Activated CD8-positive, alpha-beta T cell treated with anti-CD3 and anti-CD28 coated beads for 36 hours (primary cell): ENCODE data around the gene INHBE. TPM values are rescaled to one million over a fixed set of nuclear protein-coding genes. Genes with fewer than 3 reads are reported as not detected.

Experiments used
- ATAC-seq: fragments of 200-7000 bp; cut with Tn5 transposase; one replicate; pipeline ENCODE4 v1.10.0; 2021; ENCODE audit warnings: mild to moderate bottlenecking, moderate library complexity
- CTCF ChIA-PET: fragments of 350-600 bp; sonication (Branson Sonifier 250); formaldehyde crosslinking; loops from one replicate; lab custom pipeline; 2021; ENCODE audit warnings: antibody characterized with exemption; lab: Charles Lee
- POLR2A ChIA-PET: fragments of 350-600 bp; sonication (Branson Sonifier 250); formaldehyde crosslinking; loops from one replicate; lab custom pipeline; 2021; ENCODE audit warnings: antibody characterized with exemption; lab: Charles Lee
- DNase-seq: peaks from one replicate; pipeline ENCODE4 v3.0.0-alpha.2; 2020
- H3K27ac Mint-ChIP-seq: one replicate; pipeline ENCODE4 v1.8.0; 2021; ENCODE audit warnings: mild to moderate bottlenecking, mixed read lengths
- H3K27me3 Mint-ChIP-seq: one replicate; pipeline ENCODE4 v1.8.0; 2021; ENCODE audit warnings: mixed read lengths
- H3K36me3 Mint-ChIP-seq: one replicate; pipeline ENCODE4 v1.8.0; 2021; ENCODE audit warnings: low read depth, mixed read lengths
- H3K4me1 Mint-ChIP-seq: one replicate; pipeline ENCODE4 v1.8.0; 2021; ENCODE audit warnings: low read depth, mixed read lengths
- H3K4me3 Mint-ChIP-seq: one replicate; pipeline ENCODE4 v1.8.0; 2021; ENCODE audit warnings: mild to moderate bottlenecking, moderate library complexity, mixed read lengths
- H3K9me3 Mint-ChIP-seq: one replicate; pipeline ENCODE4 v1.8.0; 2021; ENCODE audit warnings: mixed read lengths
- intact Hi-C: fragments of 100-400 bp; cut with micrococcal nuclease; formaldehyde crosslinking; loops from one replicate; pipeline ENCODE4 v1.10.0; 2022
- total RNA-seq, 2 experiments: library from RNA; stranded (reverse); gene quantifications; one replicate each; pipeline ENCODE4 v1.2.3, GENCODE V29; 2021
- TF ChIP-seq, protein P1 (sequence below): fragments of 200-600 bp; IDR thresholded peaks from one replicate; pipeline ENCODE4 v1.8.0; 2022; ENCODE audit warnings: antibody characterized with exemption, mild to moderate bottlenecking

Gene INHBE
- total RNA-seq, 2 experiments from 2014 or later = 1.7 to 2.3 TPM

GRCh38 chr12:57496822-57497221 lies 41.7 kb downstream of the INHBE start:
- Mint-ChIP-seq H3K36me3 (peaks cover 74% of the 10 kb centered on the region), H3K9me3 (peaks cover 2% of the 10 kb centered on the region), H3K4me1 (peaks cover 8% of the 10 kb centered on the region), H3K27me3 (no peaks in the 10 kb centered on the region), H3K27ac (peak overlapping the region; percentile 53), H3K4me3 (no peak overlapping the region)
- TF ChIP-seq, protein P1, sequence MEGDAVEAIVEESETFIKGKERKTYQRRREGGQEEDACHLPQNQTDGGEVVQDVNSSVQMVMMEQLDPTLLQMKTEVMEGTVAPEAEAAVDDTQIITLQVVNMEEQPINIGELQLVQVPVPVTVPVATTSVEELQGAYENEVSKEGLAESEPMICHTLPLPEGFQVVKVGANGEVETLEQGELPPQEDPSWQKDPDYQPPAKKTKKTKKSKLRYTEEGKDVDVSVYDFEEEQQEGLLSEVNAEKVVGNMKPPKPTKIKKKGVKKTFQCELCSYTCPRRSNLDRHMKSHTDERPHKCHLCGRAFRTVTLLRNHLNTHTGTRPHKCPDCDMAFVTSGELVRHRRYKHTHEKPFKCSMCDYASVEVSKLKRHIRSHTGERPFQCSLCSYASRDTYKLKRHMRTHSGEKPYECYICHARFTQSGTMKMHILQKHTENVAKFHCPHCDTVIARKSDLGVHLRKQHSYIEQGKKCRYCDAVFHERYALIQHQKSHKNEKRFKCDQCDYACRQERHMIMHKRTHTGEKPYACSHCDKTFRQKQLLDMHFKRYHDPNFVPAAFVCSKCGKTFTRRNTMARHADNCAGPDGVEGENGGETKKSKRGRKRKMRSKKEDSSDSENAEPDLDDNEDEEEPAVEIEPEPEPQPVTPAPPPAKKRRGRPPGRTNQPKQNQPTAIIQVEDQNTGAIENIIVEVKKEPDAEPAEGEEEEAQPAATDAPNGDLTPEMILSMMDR = no peak
- intact Hi-C loops = no loop called here
- DNase-seq = no peak
- POLR2A ChIA-PET = interaction anchor here (0.6 to 1.8 kb wide), 7 partner anchors 8 to 38 kb away, joined by 3 to 11 read pairs (median 4); no protein-coding TSS in a partner anchor
- CTCF ChIA-PET = interaction anchor here (2.0 kb wide), 1 partner anchor 38 kb away, joined by 5 read pairs; the partner anchor contains the start of gene GLI1
- ATAC-seq = no peak

DNA sequence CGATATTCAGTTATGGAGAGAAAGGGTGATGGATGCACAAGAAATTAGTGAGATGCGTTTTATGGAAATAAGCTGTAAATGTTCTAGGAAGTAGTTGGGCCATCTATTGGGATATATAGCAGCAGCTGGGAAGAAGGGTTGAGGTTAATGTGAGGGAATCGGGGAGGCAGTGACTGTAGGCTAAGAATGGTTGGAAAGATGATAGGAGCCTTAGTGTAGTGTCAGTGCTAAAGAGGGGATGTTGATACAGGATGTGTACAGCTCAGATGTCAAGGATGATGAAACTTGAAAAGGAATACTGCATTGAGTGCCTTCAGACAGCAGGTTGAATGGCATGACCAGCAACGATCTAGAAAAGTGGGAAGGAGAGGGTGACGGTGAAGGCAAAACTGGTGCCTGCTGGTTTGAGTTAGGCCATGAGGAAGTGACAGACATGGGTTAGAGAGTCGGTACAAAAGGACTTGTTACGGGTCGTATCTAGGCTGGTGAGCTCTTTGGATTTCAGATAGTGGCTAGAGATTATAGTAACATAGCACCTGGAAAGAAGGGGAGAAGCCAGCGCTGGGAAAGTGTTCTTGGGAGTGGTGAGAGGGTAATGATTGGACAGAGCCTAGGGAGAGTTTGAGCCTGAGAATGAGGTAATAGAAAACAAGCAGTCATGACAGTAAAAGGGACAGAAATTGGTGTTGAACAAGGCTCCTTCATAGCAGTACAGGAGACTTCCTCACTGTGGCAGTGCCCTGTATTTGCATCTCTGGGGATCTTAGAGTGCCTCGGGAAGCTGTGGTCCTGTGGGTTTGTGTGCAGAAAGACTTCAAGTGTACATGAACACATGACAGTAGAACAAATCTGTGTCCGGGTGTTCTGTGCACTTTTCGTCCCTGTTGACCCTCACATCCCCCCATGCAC lies 42.4 kb downstream of the INHBE start:
- intact Hi-C loops = no loop called here
- TF ChIP-seq, protein P1 = no peak
- peaks cover 2% of the 10 kb centered on the region for H3K9me3 Mint-ChIP-seq
- H3K27ac Mint-ChIP-seq = peak overlapping the region; percentile 53
- H3K36me3 Mint-ChIP-seq = peaks cover 71% of the 10 kb centered on the region
- ChIA-PET POLR2A (interaction anchor here (0.6 to 1.8 kb wide), 9 partner anchors 8 to 38 kb away, joined by 3 to 11 read pairs (median 4); no protein-coding TSS in a partner anchor), CTCF (interaction anchor here (2.0 kb wide), 1 partner anchor 38 kb away, joined by 5 read pairs; the partner anchor contains the start of gene GLI1)
- no peak for ATAC-seq
- DNase-seq = no peak
- H3K4me1 Mint-ChIP-seq = peaks cover 10% of the 10 kb centered on the region
- no peak overlapping the region for H3K4me3 Mint-ChIP-seq
- H3K27me3 Mint-ChIP-seq = no peaks in the 10 kb centered on the region

GRCh38 chr12:57498132-57498502 lies 43.0 kb downstream of the INHBE start:
- Mint-ChIP-seq H3K4me3 (no peak overlapping the region), H3K36me3 (peaks cover 69% of the 10 kb centered on the region), H3K4me1 (peaks cover 5% of the 10 kb centered on the region), H3K27ac (no peak overlapping the region), H3K9me3 (peaks cover 2% of the 10 kb centered on the region), H3K27me3 (no peaks in the 10 kb centered on the region)
- POLR2A ChIA-PET = interaction anchor here (1.3 to 1.8 kb wide), 4 partner anchors 8 to 37 kb away, joined by 4 to 5 read pairs (median 4); no protein-coding TSS in a partner anchor
- TF ChIP-seq, protein P1 = no peak
- intact Hi-C loops = no loop called here
- DNase-seq = no peak
- CTCF ChIA-PET = interaction anchor here (2.0 kb wide), 1 partner anchor 39 kb away, joined by 5 read pairs; the partner anchor contains the start of gene GLI1
- ATAC-seq = no peak

DNA sequence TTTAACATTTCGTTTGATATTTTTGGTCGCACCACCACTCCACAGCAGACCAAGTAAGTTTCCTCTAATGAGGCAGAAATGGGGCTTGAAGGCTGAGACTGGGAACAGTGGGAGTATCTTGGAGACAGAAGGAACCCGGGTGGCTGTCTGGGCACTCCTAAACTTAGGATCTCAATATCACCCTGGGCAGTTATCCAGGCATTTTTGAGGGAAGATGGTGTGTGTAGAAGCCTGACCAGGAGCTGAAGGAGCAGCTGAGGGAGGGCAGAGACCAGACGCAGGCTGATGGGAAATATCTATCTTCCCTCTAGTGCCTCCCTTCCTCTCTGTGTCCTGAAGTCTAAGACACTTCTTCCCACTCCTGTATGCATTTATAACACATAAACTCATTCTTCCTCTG lies 43.5 kb downstream of the INHBE start:
- intact Hi-C loops = no loop called here
- Mint-ChIP-seq H3K4me1 (peaks cover 5% of the 10 kb centered on the region), H3K36me3 (peaks cover 70% of the 10 kb centered on the region), H3K4me3 (no peak overlapping the region), H3K9me3 (peaks cover 2% of the 10 kb centered on the region), H3K27me3 (no peaks in the 10 kb centered on the region), H3K27ac (no peak overlapping the region)
- POLR2A ChIA-PET = interaction anchor here (1.3 to 1.5 kb wide), 2 partner anchors 13 to 21 kb away, joined by 4 read pairs; no protein-coding TSS in a partner anchor
- DNase-seq = no peak
- CTCF ChIA-PET = no interaction called here
- TF ChIP-seq, protein P1 = no peak
- no peak for ATAC-seq
